Osteocyte (in vitro differentiated cells): ENCODE data around the gene GPSM1. TPM values are rescaled to one million over a fixed set of nuclear protein-coding genes. Genes with fewer than 3 reads are reported as not detected.

Experiments
- DNase-seq: peaks from one replicate; pipeline ENCODE4 v3.0.0; 2021; ENCODE audit warnings: mixed read lengths; ENCODE audit not compliant: unreplicated experiment; ENCODE audit errors: extremely low spot score
- H3K27ac Mint-ChIP-seq: one replicate; pipeline ENCODE4 v1.8.0; 2021; ENCODE audit warnings: mild to moderate bottlenecking, mixed read lengths; ENCODE audit not compliant: unreplicated experiment
- H3K27me3 Mint-ChIP-seq: one replicate; pipeline ENCODE4 v1.8.0; 2021; ENCODE audit warnings: mixed read lengths; ENCODE audit not compliant: unreplicated experiment
- H3K36me3 Mint-ChIP-seq: one replicate; pipeline ENCODE4 v1.8.0; 2021; ENCODE audit warnings: mixed read lengths; ENCODE audit not compliant: unreplicated experiment
- H3K4me1 Mint-ChIP-seq: one replicate; pipeline ENCODE4 v1.8.0; 2021; ENCODE audit warnings: mixed read lengths; ENCODE audit not compliant: unreplicated experiment
- H3K4me3 Mint-ChIP-seq: one replicate; pipeline ENCODE4 v1.8.0; 2021; ENCODE audit warnings: mild to moderate bottlenecking, moderate library complexity, mixed read lengths; ENCODE audit not compliant: unreplicated experiment
- H3K9me3 Mint-ChIP-seq: one replicate; pipeline ENCODE4 v1.8.0; 2021; ENCODE audit warnings: mixed read lengths; ENCODE audit not compliant: unreplicated experiment
- total RNA-seq: library from RNA; stranded (reverse); gene quantifications from 2 replicates; pipeline ENCODE4 v1.2.1, GENCODE V29; 2021
- TF ChIP-seq, protein P1 (sequence below): fragments of 200-600 bp; sonication (generic); IDR thresholded peaks from 2 replicates; pipeline ENCODE4 v1.5.0; 2021; ENCODE audit warnings: antibody characterized with exemption, mild to moderate bottlenecking, moderate library complexity

GPSM1 gene
- total RNA-seq, 1 donor from 2014 or later = 37.1 TPM

DNA sequence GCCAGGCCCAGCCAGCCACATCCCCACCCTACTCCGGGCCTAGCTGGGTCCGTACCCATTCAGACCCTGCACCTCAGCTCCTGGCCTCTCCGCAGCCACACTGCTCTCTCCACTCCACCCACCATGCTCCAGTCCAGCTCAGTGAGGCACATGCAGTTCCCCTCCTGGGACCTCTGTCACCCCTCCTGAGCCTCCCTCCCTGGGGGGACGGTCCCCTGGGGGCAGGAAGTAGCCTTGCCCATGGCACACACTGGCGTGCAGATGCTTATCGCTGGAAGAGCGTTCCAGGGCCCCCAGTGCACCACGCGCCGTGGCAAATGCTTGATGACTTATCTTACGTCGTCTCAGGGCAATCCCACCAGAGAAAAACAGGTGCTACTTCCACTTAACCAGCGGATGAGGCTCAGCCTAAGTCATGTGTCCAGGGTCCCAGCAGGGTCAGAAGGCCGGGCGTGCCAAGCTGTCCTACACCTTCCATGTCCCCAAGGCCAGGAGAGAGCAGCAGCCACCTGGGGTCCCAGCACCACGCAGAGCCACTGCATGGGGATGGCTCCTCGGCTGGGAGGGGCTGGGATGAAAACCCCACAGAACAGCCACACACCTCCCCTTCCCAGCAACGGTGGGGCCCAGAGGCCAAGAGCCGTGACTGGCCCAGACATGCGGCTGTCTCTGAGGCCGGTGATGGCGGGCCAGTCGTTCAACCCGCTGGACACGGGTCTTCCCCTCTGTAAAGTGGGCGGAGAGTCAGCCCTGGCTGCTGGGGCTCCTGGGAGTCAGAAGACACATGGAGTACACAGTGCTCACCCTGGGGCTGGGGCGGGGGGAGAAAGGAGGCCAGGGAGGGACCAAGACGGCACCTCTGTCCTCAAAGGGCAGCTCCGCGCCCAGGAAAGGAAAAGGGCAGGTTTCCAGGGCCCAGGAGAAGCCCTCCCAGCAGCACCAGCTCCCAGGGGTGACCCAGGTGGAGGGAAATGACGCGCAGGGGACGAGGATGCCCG lies 20.8 kb upstream of the GPSM1 start:
- H3K4me1 Mint-ChIP-seq = no peaks in the 10 kb centered on the region
- no peak overlapping the region for H3K27ac Mint-ChIP-seq
- TF ChIP-seq, protein P1, sequence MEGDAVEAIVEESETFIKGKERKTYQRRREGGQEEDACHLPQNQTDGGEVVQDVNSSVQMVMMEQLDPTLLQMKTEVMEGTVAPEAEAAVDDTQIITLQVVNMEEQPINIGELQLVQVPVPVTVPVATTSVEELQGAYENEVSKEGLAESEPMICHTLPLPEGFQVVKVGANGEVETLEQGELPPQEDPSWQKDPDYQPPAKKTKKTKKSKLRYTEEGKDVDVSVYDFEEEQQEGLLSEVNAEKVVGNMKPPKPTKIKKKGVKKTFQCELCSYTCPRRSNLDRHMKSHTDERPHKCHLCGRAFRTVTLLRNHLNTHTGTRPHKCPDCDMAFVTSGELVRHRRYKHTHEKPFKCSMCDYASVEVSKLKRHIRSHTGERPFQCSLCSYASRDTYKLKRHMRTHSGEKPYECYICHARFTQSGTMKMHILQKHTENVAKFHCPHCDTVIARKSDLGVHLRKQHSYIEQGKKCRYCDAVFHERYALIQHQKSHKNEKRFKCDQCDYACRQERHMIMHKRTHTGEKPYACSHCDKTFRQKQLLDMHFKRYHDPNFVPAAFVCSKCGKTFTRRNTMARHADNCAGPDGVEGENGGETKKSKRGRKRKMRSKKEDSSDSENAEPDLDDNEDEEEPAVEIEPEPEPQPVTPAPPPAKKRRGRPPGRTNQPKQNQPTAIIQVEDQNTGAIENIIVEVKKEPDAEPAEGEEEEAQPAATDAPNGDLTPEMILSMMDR = no peak
- no peaks in the 10 kb centered on the region for H3K36me3 Mint-ChIP-seq
- DNase-seq = no peak
- H3K27me3 Mint-ChIP-seq = peaks cover 5% of the 10 kb centered on the region
- H3K4me3 Mint-ChIP-seq = no peak overlapping the region
- no peaks in the 10 kb centered on the region for H3K9me3 Mint-ChIP-seq

DNA sequence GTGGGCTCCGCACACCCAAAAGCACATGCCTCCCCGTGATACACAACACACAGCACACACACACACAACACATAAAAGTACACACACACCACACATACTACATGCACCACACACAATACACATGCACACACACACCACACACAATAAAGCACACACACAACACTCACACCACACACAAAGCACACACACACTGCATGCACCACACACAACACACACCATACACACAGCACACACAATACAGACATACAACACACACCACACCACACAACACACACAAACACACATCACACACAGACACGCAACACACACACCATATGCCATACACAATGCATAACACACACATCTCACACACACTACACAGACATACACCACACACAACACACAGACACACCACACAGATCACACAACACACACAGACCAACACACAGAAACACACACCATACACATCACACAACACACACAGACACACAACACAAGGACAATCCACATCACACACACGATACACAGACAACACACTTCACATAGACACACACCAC lies 20.1 kb upstream of the GPSM1 start:
- Mint-ChIP-seq H3K4me1 (no peaks in the 10 kb centered on the region), H3K9me3 (no peaks in the 10 kb centered on the region), H3K4me3 (no peak overlapping the region), H3K27me3 (peaks cover 5% of the 10 kb centered on the region), H3K27ac (no peak overlapping the region), H3K36me3 (no peaks in the 10 kb centered on the region)
- DNase-seq = no peak
- TF ChIP-seq, protein P1 = no peak

GRCh38 chr9:136308006-136308701 lies 19.2 kb upstream of the GPSM1 start:
- Mint-ChIP-seq H3K9me3 (no peaks in the 10 kb centered on the region), H3K27ac (no peak overlapping the region), H3K36me3 (no peaks in the 10 kb centered on the region), H3K4me3 (no peak overlapping the region), H3K27me3 (peaks cover 5% of the 10 kb centered on the region), H3K4me1 (no peaks in the 10 kb centered on the region)
- TF ChIP-seq, protein P1 = no peak
- DNase-seq = no peak

GRCh38 chr9:136308702-136309053 lies 18.7 kb upstream of the GPSM1 start:
- Mint-ChIP-seq H3K36me3 (no peaks in the 10 kb centered on the region), H3K27me3 (peaks cover 5% of the 10 kb centered on the region), H3K4me3 (no peak overlapping the region), H3K9me3 (no peaks in the 10 kb centered on the region), H3K27ac (no peak overlapping the region), H3K4me1 (no peaks in the 10 kb centered on the region)
- DNase-seq = no peak
- TF ChIP-seq, protein P1 = no peak
